Activated CD8-positive, alpha-beta memory T cell treated with anti-CD3 and anti-CD28 coated beads for 4 hours (primary cell): ENCODE measurements around the gene CAMK2B.
"Not testable (repeated sequence)": the region's sequence is repeated elsewhere in the genome, so short reads cannot be mapped to it uniquely, and the experiment has no call there.

Experiments used
- DNase-seq, 2 donors: peaks; one replicate each; pipeline ENCODE4 v3.0.0-alpha.2; 2020; ENCODE audit warnings: low read depth in 2 of 2

The CAMK2B gene

GRCh38 chr7:44191171-44191570, 134.2 kb downstream of the CAMK2B start:
- no peak for DNase-seq

DNA sequence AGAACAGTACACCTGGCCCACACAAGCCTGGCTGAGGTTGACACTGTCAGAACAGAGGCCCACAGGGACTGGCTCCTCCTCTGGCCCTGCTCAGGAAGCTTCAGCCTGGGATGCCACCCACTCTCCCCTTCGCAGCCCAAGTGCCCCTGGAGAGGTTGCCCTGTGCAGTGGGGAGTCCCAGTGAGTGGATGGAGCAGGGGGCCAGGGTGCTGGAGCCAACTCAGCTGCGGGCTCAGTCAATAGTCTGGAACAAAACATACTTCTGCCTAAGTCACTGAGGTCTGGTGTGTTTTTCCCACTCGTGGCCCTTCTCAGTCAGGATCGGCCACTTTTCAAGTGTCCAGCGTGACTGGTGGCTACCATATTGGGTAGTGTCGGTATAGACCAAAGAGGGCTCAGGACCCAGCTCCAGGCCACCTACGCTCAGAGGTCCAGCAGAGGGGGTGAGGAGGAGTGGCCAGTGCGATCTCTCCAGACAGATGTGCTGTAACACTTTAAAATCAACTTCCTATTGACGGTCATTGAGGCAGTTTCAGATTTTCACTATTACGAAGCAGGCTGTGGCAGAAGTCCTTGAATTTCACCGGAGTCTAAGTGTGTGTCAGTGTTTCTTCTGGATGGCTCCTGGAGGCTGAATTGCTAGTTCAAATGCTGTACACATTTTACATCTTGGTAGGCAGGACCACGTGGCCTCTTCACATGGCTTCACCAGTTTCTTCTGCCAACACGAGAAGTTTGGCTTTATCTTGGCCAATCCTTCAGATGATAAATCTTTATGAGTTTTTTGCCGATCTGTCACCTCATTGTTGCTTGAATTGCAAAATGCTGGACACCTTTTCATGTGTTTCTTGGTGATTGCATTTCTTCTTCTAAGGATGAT, 135.2 kb downstream of the CAMK2B start:
- DNase-seq: no peak

DNA sequence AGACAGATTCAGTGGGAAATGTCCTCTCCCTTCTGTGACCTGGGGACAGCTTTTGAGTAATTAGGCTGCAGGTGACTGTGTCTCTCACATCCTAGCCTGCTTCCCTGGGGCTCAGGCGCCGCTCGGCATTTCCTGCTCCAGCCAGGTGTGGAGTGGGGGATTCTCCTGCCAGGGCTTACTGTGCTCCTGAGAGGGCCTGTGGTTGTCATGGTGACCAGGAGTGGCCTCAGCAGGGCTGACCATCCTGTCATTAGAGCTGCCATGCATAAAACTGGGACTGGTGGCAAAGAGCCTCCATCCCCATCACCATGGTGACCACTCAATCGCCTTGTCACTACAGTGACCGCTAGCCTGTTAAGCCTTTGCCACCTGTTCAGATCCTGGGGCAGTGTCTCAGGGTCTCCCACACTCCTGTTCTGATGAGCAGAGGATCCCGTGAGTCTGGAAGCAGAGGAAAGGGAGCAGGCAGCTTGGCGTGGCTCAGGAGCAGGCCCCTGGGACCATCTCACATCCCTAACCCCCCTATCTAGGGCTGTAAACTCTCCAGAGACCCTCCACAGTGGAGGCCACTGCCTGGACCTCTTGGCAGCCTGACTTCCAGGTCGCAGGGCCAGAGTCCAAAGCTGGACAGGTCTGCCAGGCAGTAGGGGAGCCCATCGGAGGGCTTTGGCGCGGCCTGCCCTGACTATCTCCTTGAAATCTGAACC, 136.0 kb downstream of the CAMK2B start, which contains the start of gene GCK:
Gene GCK (minus strand): TSS at position 154 of the 707 bp plus-strand sequence. CDS start 486 bp downstream, outside the sequence.
- DNase-seq: no peak

DNA sequence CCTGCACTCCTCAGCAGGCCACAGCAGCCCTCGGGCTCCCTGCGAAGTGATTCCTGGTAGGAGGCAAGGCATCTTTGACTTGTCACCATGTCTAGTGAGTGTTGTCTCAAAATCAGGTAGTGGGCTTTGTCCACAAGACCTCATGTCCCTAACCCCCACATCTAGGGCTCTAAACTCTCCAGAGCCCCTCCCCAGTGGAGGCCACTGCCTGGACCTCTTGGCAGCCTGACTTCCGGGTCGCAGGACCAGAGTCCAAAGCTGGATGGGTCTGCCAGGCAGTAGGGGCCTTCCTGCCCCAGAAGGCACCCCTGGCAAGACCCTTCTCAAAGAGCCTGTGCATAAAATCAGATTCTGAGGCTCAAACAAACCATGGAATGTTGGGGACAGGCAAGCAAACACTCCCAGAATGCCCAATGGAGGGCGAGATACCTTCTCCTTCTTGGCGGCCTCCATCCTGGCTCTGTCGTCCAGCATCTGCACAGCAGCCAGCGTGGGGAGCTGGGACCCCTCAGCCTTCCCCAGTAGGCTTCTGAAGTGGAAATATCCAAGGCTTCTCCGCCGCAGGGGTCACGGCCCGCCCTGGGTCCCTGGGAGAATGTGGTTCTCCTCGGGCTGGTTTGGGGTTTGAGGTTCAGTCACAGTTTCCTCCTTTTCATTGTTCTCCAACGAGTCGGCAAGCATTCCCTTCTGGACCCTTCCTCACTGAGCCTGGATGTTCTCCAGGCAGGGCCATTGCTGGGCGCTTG, 136.7 kb downstream of the CAMK2B start:
- no peak for DNase-seq

GRCh38 chr7:44187636-44188416, 137.6 kb downstream of the CAMK2B start:
- no peak for DNase-seq

DNA sequence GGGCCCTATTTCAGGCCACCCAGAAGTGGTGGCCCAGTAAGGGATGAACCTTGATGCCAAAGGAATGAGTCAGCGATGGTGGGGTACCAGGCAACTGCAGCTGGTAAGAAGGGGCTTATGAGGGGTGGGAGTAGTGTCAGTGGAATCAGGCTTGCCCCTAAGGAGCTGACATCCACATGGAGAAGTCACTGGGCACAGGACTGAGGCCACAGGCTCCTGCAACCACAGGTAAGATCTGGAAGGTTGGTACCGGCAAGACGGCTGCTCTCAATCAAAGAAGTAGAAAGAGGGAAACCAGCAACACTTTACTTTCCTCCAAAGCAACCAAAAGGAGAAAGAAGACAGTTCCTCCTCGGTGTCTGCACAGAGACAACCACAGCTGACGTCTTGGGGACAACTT, 138.7 kb downstream of the CAMK2B start:
- no peak for DNase-seq

- DNase-seq: no peak
These were observed 139.7 kb downstream of the CAMK2B start for GRCh38 chr7:44185729-44186128.

GRCh38 chr7:44184873-44185446, 140.4 kb downstream of the CAMK2B start:
- DNase-seq: no peak

DNA sequence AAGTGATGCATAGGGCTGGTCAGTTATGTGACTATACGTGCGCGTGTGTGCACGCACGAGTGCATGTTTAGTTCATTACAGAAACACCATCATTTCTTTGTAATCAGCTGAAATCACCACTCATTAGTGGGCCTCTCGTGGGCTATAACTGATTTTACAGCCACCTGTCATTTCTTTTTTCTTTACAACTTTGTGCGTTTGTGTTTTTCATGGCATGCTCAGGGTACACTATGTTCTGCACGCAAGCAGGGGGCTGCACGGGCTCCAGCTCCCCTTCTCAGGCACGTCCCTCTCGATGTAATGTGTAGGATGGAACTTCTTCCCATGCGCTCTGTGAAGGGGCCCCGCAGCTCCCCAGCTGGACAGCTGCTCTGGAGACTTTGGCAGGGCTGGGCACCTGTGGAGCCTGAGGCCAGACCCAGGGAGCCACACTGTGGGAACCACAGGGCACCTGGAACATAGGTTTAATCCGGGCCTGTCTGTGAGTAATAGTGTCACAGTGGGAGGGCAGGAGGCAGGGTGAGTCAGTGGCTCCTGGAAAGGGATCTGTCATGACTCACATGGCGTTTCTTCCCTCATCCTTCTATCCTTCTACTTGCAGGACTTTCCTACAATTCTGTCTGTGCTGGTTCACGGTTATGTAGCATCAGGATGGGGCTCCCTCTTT, 141.1 kb downstream of the CAMK2B start:
- no peak for DNase-seq

DNA sequence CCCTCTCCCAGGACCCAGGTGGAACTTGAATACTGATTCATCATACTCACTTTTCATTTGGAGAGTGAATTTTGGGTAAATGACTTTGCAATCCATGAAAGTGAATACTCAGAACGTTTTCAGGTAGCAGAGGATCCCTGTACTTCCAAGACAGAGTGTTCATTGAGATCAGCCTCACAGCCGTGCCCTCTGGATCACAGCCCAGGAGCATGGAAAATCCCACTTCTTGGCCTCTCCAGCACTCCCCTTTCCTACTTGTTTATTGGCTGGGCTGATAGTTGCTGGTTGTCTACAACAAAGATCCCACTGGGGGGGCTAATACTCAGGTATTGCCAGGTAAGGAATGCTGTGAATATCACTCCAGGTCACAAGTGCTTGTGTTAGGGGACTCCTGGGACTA, 142.0 kb downstream of the CAMK2B start:
- DNase-seq: no peak

- no peak for DNase-seq
These were observed 142.6 kb downstream of the CAMK2B start for GRCh38 chr7:44182827-44183226.

- no peak for DNase-seq
These were observed 144.8 kb downstream of the CAMK2B start for GRCh38 chr7:44180631-44181030.

- no peak for DNase-seq
These were observed 147.7 kb downstream of the CAMK2B start for GRCh38 chr7:44177570-44178131.

DNA sequence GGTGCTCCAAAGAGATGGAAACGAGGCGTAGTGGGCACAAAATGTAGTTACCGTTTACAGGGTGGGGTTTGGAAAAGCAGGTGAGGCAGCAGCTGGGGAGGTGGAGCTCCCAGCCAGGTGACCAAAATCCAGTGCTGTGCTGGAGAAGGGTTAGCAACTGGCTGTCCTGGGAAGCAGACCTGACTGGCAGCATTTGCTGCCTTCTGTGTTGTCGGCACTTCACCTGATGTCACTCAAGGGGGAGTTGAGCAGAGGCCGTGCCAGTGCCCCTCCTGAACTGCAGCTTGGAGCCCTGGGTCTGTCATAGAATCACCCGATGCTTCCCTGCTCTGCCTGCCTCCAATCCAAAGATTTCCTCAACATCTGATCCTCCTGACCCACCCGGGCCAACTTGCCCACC, 148.9 kb downstream of the CAMK2B start:
- DNase-seq: no peak

GRCh38 chr7:44175730-44176129, 149.7 kb downstream of the CAMK2B start:
- DNase-seq: no peak

- not testable (repeated sequence) for DNase-seq
These were observed 150.8 kb downstream of the CAMK2B start for GRCh38 chr7:44174694-44174948.

DNA sequence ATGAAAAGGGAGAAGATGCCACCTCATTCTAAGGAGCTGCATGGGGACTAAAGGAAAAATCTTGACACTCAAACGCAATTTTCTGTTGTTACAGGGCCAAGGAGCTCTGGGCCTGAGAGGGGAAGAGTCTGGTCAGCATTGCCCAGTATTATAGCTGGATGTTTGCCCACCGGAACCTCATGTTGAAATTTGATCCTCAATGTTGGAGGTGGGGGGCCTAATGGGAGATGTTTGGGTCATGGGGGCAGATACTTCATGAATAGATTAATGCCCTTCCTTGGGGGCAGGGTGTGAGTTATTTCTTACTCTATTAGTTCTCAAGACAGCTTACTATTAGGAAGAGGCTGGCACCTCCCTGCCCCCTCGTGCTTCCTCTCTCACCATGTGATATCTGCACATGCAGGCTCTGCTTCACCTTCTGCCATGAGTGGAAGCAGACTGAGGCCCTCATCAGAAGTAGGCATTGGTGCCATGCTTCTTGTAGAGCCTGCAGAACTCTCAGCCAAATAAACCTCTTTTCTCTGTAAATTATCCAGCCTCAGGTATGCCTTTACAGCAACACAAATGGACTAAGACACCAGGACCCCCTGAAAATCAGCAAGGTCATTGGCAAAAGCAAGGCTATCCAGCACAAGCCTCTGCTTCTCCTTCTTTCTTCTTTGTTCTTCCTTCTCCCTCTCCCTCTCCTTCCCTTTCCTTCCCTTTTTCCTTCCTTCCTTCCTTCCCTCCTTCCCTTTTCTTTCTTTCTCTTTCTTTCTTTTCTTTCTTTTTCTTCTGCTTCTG, 151.3 kb downstream of the CAMK2B start:
- DNase-seq: no peak

DNA sequence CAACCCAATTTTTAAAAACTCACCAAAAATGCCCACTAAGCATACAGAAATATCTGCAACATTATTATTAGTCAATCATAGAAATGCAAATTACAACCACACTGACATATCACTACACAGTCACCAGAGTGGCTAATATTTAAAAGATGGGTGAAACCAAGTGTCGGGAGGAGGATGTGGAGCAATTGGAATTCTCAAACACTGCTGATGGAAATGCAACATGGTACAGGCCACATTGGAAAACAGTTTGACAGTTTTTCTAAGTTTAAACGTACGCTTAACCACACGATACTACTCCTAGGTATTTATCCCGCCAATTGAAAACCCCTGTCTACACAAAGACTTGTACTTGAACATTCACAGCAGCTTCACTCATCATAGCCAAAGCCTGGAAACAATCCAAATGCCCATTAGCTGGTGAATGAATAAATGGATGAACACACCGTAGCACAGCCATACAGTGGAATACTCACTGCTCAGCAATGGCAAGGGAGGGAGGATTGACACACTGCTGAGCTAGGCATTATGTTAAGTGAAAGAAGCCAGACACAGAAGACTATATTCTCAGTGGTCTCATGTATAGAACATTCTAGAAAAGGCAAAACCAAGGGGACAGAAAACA, 152.5 kb downstream of the CAMK2B start:
- DNase-seq: no peak

DNA sequence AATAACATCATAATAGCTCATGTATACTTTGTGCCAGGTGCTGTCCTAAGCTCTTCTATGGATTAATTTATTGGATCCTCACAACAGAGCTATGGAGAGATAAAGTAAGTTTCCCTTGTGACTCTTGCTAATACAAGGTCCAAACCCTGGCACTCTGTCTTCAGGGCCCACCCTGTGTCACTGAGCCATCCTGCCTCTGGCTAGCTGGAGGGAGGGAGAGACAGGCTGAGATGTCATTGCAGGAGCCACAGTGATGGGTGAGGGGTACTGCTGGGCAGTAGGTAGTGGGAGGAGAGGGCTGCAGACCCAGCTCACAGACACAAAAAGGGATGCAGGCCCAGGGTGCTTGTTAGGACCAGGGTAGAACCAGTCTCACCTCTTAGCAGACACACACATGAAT, 153.0 kb downstream of the CAMK2B start:
- DNase-seq: no peak
